Measurements from ENCODE around the gene DGKZ.

DNA sequence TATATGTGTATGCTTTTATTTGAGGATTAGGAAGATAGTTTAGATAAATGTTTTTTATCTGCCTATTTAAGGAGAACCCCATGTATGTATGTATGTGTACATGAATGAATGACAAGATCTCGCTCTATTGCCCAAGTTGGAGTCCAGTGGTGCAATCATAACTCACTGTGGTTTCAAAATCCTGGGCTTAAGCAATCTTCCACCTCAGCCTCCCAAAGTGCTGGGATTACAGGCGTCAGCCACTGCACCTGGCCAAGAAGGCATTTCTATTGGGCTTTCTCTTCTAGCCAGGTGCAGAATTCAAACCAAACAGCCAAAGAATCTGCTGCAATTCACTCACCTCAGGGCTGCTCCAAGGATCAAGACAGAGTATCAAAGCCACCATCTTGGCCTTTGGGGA is 25.5 kb upstream of the DGKZ start:
- TF ChIP-seq POLR2A (IDR thresholded peaks at IDR 0.05), result no peak
- TF ChIP-seq, protein P1, sequence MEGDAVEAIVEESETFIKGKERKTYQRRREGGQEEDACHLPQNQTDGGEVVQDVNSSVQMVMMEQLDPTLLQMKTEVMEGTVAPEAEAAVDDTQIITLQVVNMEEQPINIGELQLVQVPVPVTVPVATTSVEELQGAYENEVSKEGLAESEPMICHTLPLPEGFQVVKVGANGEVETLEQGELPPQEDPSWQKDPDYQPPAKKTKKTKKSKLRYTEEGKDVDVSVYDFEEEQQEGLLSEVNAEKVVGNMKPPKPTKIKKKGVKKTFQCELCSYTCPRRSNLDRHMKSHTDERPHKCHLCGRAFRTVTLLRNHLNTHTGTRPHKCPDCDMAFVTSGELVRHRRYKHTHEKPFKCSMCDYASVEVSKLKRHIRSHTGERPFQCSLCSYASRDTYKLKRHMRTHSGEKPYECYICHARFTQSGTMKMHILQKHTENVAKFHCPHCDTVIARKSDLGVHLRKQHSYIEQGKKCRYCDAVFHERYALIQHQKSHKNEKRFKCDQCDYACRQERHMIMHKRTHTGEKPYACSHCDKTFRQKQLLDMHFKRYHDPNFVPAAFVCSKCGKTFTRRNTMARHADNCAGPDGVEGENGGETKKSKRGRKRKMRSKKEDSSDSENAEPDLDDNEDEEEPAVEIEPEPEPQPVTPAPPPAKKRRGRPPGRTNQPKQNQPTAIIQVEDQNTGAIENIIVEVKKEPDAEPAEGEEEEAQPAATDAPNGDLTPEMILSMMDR (IDR thresholded peaks at IDR 0.05), result no peak
